Measurements from ENCODE around the gene ATP2B3. TPM values are rescaled to one million over a fixed set of nuclear protein-coding genes. Genes with fewer than 3 reads are reported as not detected.

The ATP2B3 gene
- total RNA-seq, 4 donors from 2014 or later: 0.13 to 0.37 (median 0.31) TPM; not detected in 1

GRCh38 chrX:153516073-153516472, 1.4 kb upstream of the ATP2B3 start:
- Histone ChIP-seq H3K4me1 (peaks cover 0 to 12% (median 0%) of the 10 kb centered on the region in 3 donors), H3K27ac (no peak overlapping the region), H3K27me3 (peaks cover 49% of the 10 kb centered on the region), H3K4me3 (no peak overlapping the region), H3K9me3 (no peaks in the 10 kb centered on the region), H3K36me3 (no peaks in the 10 kb centered on the region)
- 55 to 85% methylated on average over 2 of the region's 9 CpGs for WGBS, 2 donors (ENCODE audit: low coverage in 1 of 2)
- ATAC-seq: no peak
- TF ChIP-seq POLR2AphosphoS5 (IDR thresholded peaks at IDR 0.05) (no peak), POLR2A (IDR thresholded peaks at IDR 0.05) (no peak), CTCF (IDR thresholded peaks at IDR 0.05) (no peak), EP300 (IDR thresholded peaks at IDR 0.05) (no peak)

GRCh38 chrX:153517946-153518834, 748 bp downstream of the ATP2B3 start:
- ATAC-seq: no peak
- Histone ChIP-seq H3K36me3 (no peaks in the 10 kb centered on the region), H3K9me3 (no peaks in the 10 kb centered on the region), H3K27ac (no peak overlapping the region), H3K4me3 (peak overlapping the region in 1 of 2 donors; percentile 2), H3K27me3 (peaks cover 60% of the 10 kb centered on the region), H3K4me1 (peaks cover 0 to 12% (median 0%) of the 10 kb centered on the region in 3 donors)
- no CpG with 5 or more reads among the region's 70 CpGs for WGBS, 2 donors (ENCODE audit: low coverage in 1 of 2)
- TF ChIP-seq POLR2A (IDR thresholded peaks at IDR 0.05) (no peak), CTCF (IDR thresholded peaks at IDR 0.05) (no peak)

- peaks cover 0 to 12% (median 0%) of the 10 kb centered on the region in 3 donors for H3K4me1 ChIP-seq
- H3K9me3 ChIP-seq: no peaks in the 10 kb centered on the region
- no peak overlapping the region for H3K27ac ChIP-seq
- peaks cover 61% of the 10 kb centered on the region for H3K27me3 ChIP-seq
- no peak for ATAC-seq
- WGBS, 2 donors (ENCODE audit: low coverage in 1 of 2): 51% methylated on average over 4 of the region's 21 CpGs; no CpG with 5 or more reads in 1 of the 2 donors
- no peak for TF ChIP-seq POLR2A (IDR thresholded peaks at IDR 0.05)
- TF ChIP-seq EP300 (IDR thresholded peaks at IDR 0.05): no peak
- no peak for TF ChIP-seq CTCF (IDR thresholded peaks at IDR 0.05)
- no peak for TF ChIP-seq POLR2AphosphoS5 (IDR thresholded peaks at IDR 0.05)
- H3K36me3 ChIP-seq: no peaks in the 10 kb centered on the region
- H3K4me3 ChIP-seq: no peak overlapping the region
These were observed 2.3 kb downstream of the ATP2B3 start for GRCh38 chrX:153519569-153520286.

- H3K4me3 ChIP-seq: no peak overlapping the region
- H3K27me3 ChIP-seq: peaks cover 68% of the 10 kb centered on the region
- no peak overlapping the region for H3K27ac ChIP-seq
- no peak for ATAC-seq
- no peaks in the 10 kb centered on the region for H3K9me3 ChIP-seq
- 60% methylated on average over 1 of the region's 7 CpGs; no CpG with 5 or more reads in 1 of the 2 donors for WGBS, 2 donors (ENCODE audit: low coverage in 1 of 2)
- TF ChIP-seq EP300 (IDR thresholded peaks at IDR 0.05): no peak
- TF ChIP-seq POLR2A (IDR thresholded peaks at IDR 0.05): no peak
- no peak for TF ChIP-seq CTCF (IDR thresholded peaks at IDR 0.05)
- no peak for TF ChIP-seq POLR2AphosphoS5 (IDR thresholded peaks at IDR 0.05)
- H3K36me3 ChIP-seq: no peaks in the 10 kb centered on the region
- H3K4me1 ChIP-seq: peaks cover 0 to 12% (median 0%) of the 10 kb centered on the region in 3 donors
These were observed 3.0 kb downstream of the ATP2B3 start for GRCh38 chrX:153520287-153520917.
